22Rv1 (cell line): ENCODE results near the gene TEX44.

Source experiments
- ZFX ChIP-seq: fragments of 450-650 bp; IDR thresholded peaks from 2 replicates; pipeline ENCODE4 v1.6.1; 2017; ENCODE audit warnings: antibody characterized with exemption, borderline replicate concordance
- TF ChIP-seq, protein P1 (sequence below): fragments of 450-650 bp; IDR thresholded peaks from 2 replicates; pipeline ENCODE4 v1.5.1; 2017; ENCODE audit warnings: mild to moderate bottlenecking

DNA sequence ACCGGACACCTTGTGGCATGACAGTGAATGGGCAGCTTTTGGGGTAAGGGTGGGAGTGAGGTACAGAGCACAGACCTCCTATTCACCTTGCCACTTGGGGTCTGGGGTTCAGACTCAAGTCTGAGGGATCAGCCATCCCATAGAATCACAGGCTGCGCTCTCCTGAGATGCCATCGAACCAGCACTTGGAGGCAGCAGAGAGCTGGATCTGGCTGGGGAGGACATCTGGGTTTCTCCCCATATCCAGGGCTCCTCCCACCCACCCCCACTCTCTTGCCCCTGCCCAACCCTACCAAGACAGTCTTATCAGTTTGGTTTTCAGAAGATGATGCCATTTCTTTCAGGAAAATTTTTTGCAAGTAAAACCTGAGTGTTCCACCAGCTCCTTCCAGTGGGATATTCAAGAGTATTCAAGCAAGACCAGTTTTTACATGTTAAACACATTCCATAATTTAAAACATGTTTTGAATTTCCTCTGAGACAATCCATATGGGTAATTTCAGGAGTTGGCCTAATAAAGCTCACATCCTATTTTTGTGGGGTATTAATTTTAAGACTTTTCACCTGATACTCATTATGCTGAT lies 29.2 kb upstream of the TEX44 start:
- TF ChIP-seq, protein P1, sequence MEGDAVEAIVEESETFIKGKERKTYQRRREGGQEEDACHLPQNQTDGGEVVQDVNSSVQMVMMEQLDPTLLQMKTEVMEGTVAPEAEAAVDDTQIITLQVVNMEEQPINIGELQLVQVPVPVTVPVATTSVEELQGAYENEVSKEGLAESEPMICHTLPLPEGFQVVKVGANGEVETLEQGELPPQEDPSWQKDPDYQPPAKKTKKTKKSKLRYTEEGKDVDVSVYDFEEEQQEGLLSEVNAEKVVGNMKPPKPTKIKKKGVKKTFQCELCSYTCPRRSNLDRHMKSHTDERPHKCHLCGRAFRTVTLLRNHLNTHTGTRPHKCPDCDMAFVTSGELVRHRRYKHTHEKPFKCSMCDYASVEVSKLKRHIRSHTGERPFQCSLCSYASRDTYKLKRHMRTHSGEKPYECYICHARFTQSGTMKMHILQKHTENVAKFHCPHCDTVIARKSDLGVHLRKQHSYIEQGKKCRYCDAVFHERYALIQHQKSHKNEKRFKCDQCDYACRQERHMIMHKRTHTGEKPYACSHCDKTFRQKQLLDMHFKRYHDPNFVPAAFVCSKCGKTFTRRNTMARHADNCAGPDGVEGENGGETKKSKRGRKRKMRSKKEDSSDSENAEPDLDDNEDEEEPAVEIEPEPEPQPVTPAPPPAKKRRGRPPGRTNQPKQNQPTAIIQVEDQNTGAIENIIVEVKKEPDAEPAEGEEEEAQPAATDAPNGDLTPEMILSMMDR: peak; percentile 71
- no peak for TF ChIP-seq ZFX
